Calu3 (cell line): ENCODE data around the gene OPRD1. TPM values are rescaled to one million over a fixed set of nuclear protein-coding genes. Genes with fewer than 3 reads are reported as not detected.

Experiments
- BruUV-seq: library from RNA; stranded (reverse); fragments of 400-500 nt; replicated peaks from 2 replicates; lab custom pipeline; 2021; lab: Mats Ljungman, UMichigan
- CTCF ChIA-PET: fragments of 300-600 bp; sonication (Branson Sonifier 250); formaldehyde crosslinking; loops from one replicate; lab custom pipeline; 2022; ENCODE audit warnings: antibody characterized with exemption; lab: Charles Lee
- DNase-seq: peaks from one replicate; pipeline ENCODE4 v3.0.0; 2022
- H3K27ac Mint-ChIP-seq: one replicate; pipeline ENCODE4 v1.8.0; 2022; ENCODE audit warnings: mixed read lengths; ENCODE audit not compliant: unreplicated experiment
- H3K27me3 Mint-ChIP-seq: one replicate; pipeline ENCODE4 v1.8.0; 2022; ENCODE audit warnings: mixed read lengths; ENCODE audit not compliant: unreplicated experiment
- H3K36me3 Mint-ChIP-seq: one replicate; pipeline ENCODE4 v1.8.0; 2022; ENCODE audit warnings: mild to moderate bottlenecking, moderate library complexity, mixed read lengths; ENCODE audit not compliant: insufficient read depth, unreplicated experiment
- H3K4me1 Mint-ChIP-seq: one replicate; pipeline ENCODE4 v1.8.0; 2022; ENCODE audit warnings: mild to moderate bottlenecking, low read depth, mixed read lengths; ENCODE audit not compliant: unreplicated experiment
- H3K4me3 Mint-ChIP-seq: one replicate; pipeline ENCODE4 v1.8.0; 2022; ENCODE audit warnings: mild to moderate bottlenecking, low read depth, moderate library complexity, mixed read lengths; ENCODE audit not compliant: unreplicated experiment
- H3K9me3 Mint-ChIP-seq: one replicate; pipeline ENCODE4 v1.8.0; 2022; ENCODE audit warnings: low read depth, mixed read lengths; ENCODE audit not compliant: unreplicated experiment
- intact Hi-C: fragments of 100-400 bp; cut with micrococcal nuclease; formaldehyde crosslinking; loops from one replicate; pipeline ENCODE4 v1.10.0; 2022; ENCODE audit not compliant: unreplicated experiment
- total RNA-seq: library from RNA; stranded (reverse); gene quantifications from 2 replicates; pipeline ENCODE4 v1.2.3, GENCODE V29; 2022
- TF ChIP-seq, protein P1 (sequence below): fragments of 200-600 bp; IDR thresholded peaks from one replicate; pipeline ENCODE4 v1.8.0; 2022; ENCODE audit warnings: antibody characterized with exemption; ENCODE audit not compliant: unreplicated experiment

The OPRD1 gene
- total RNA-seq, 1 experiment from 2014 or later: 0.07 TPM

DNA sequence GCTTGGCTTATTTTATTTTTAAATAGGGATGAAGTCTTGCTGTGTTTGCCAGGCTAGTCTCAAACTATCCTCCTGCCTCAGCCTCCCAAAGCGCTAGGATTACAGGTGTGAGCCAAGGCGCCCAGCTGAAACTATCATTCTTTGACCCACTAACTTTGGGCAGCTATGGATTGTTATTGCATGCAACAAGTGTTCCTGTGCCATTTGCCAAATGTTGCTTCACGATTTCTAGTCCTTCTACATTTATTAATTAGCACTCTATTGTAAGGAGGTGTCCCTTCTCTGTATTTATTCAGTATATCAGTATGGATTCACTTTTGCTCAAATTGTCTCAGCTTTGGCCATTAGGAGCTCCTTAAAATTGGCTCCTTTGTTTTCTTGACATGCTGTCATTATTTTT lies 38.9 kb upstream of the OPRD1 start:
- no peak for DNase-seq
- Mint-ChIP-seq H3K9me3 (no peaks in the 10 kb centered on the region), H3K4me1 (no peaks in the 10 kb centered on the region), H3K27me3 (no peaks in the 10 kb centered on the region), H3K4me3 (no peak overlapping the region), H3K27ac (no peak overlapping the region), H3K36me3 (peaks cover 27% of the 10 kb centered on the region)
- TF ChIP-seq, protein P1, sequence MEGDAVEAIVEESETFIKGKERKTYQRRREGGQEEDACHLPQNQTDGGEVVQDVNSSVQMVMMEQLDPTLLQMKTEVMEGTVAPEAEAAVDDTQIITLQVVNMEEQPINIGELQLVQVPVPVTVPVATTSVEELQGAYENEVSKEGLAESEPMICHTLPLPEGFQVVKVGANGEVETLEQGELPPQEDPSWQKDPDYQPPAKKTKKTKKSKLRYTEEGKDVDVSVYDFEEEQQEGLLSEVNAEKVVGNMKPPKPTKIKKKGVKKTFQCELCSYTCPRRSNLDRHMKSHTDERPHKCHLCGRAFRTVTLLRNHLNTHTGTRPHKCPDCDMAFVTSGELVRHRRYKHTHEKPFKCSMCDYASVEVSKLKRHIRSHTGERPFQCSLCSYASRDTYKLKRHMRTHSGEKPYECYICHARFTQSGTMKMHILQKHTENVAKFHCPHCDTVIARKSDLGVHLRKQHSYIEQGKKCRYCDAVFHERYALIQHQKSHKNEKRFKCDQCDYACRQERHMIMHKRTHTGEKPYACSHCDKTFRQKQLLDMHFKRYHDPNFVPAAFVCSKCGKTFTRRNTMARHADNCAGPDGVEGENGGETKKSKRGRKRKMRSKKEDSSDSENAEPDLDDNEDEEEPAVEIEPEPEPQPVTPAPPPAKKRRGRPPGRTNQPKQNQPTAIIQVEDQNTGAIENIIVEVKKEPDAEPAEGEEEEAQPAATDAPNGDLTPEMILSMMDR: no peak
- CTCF ChIA-PET: interaction anchor here (0.6 kb wide), 1 partner anchor 66 kb away, joined by 3 read pairs; no protein-coding TSS in a partner anchor
- intact Hi-C loops: no loop called here
- BruUV-seq: no TSS peak

DNA sequence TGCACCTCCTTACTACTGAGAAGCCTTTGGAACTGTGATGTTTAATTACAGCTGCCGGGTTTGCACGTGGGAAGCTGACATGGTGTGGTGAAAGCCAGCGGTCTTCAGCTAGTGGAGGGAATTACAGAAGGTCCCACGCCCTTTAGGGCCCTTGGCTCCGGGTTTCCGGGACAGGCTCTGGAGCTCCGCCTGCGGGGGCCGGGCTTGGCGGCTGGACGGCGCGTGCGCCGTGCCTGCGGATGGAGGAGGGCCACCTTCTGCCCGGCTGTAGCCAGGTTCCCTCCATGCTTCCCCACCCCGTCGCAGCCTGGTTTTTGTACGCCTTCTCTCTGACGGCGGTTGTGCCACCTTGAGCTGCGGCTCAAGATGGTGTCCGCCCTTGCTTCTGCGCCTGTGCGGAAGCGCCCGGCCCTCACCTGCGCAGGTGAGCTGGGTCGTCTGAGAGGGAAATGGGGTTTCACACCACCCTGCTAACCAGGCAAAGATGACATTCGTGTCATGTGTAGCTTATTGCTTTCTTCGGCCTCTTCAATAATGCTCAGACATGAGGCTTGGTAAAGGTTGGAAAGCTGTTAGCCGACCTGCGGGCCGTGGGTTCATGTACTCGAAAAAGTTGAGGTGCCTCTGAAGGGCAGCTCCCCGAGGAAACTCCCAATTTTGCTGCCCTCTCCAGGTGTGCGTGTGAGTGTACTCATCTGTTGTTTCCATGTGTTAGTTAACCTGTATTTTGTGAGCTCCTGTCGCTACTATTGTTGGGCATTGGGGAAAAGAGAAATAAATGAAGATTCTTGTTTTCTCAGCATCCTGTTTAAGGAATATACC lies 36.6 kb upstream of the OPRD1 start:
- no peaks in the 10 kb centered on the region for H3K9me3 Mint-ChIP-seq

DNA sequence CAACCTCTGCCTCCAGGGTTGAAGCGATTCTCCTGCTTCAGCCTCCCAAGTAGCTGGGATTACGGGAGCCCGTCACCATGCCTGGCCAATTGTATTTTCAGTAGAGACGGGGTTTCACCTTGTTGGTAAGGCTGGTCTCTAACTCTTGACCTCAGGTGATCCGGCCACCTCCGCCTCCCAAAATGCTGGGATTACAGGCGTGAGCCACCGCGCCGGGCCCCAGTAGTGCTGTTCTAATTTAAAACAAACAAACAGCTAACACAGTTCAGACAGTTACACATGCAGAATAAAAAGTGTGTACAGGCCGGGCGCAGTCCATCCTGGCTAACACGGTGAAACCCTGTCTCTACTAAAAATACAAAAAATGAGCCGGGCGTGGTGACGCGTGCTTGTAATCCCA lies 35.6 kb upstream of the OPRD1 start:
- Mint-ChIP-seq H3K27me3 (no peaks in the 10 kb centered on the region), H3K9me3 (no peaks in the 10 kb centered on the region), H3K27ac (no peak overlapping the region), H3K4me1 (no peaks in the 10 kb centered on the region), H3K36me3 (peaks cover 5% of the 10 kb centered on the region), H3K4me3 (no peak overlapping the region)
- no peak for DNase-seq
- intact Hi-C loops: no loop called here
- TF ChIP-seq, protein P1: no peak
- no TSS peak for BruUV-seq
- CTCF ChIA-PET: interaction anchor here (0.7 to 1.6 kb wide), 3 partner anchors 20 to 131 kb away, joined by 3 to 5 read pairs (median 5); no protein-coding TSS in a partner anchor

More for the DNA sequence above, 36.6 kb upstream of the OPRD1 start:
- intact Hi-C loops: no loop called here
- CTCF ChIA-PET: interaction anchor here (0.6 to 1.3 kb wide), 4 partner anchors 8 to 135 kb away, joined by 3 to 6 read pairs (median 4); no protein-coding TSS in a partner anchor
- Mint-ChIP-seq H3K4me1 (no peaks in the 10 kb centered on the region), H3K27me3 (no peaks in the 10 kb centered on the region), H3K4me3 (peak overlapping the region; percentile 60), H3K36me3 (peaks cover 12% of the 10 kb centered on the region), H3K27ac (no peak overlapping the region)
- no TSS peak for BruUV-seq
- DNase-seq: peak; percentile 46
- TF ChIP-seq, protein P1: no peak

DNA sequence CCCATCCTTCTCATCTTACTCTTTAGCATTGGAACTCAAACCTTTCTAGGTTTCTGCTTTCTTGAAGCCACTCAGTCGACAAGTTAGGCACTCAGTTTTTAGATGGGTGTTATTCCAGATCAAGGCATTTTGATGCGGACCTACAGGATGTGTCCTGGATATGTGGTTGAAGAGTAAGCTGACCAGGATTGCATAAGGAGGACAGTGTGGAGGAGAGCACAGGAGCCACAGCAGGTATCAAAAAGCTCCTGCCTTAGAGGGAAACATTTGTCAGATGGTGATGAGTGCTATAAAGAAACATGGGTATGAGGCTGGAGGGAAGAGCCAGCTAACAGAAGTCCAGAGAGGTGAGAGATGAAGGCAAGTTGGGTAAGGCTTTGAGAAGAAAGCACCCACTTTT lies 33.9 kb upstream of the OPRD1 start:
- Mint-ChIP-seq H3K9me3 (no peaks in the 10 kb centered on the region), H3K4me1 (no peaks in the 10 kb centered on the region), H3K36me3 (no peaks in the 10 kb centered on the region), H3K27ac (no peak overlapping the region), H3K4me3 (no peak overlapping the region), H3K27me3 (no peaks in the 10 kb centered on the region)
- no TSS peak for BruUV-seq
- CTCF ChIA-PET: interaction anchor here (2.5 kb wide), 1 partner anchor 99 kb away, joined by 5 read pairs; no protein-coding TSS in a partner anchor
- TF ChIP-seq, protein P1: no peak
- intact Hi-C loops: no loop called here
- DNase-seq: no peak
